GM18502 (cell line): Measurements from ENCODE around the gene DYSF.

ENCODE experiments used
- ATAC-seq: cut with Tn5 transposase; IDR thresholded peaks from one replicate; pipeline ENCODE4 v1.9.1; 2021; ENCODE audit warnings: mild to moderate bottlenecking; ENCODE audit not compliant: unreplicated experiment, poor library complexity

Gene DYSF

DNA sequence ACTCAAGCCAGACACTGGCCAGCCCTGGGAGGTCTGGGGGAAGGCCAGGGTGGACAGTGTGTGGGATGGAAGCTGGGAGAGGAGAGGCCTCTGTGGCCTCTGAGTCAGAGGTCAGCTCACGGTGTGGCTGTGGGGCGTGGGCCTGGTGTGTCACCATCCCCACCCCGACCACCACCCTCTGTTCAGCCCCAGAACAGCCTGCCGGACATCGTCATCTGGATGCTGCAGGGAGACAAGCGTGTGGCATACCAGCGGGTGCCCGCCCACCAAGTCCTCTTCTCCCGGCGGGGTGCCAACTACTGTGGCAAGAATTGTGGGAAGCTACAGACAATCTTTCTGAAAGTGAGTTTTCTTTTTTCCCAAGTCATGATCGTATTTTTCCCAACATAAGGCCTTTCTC lies 110.5 kb downstream of the DYSF start:
- ATAC-seq, result no peak

DNA sequence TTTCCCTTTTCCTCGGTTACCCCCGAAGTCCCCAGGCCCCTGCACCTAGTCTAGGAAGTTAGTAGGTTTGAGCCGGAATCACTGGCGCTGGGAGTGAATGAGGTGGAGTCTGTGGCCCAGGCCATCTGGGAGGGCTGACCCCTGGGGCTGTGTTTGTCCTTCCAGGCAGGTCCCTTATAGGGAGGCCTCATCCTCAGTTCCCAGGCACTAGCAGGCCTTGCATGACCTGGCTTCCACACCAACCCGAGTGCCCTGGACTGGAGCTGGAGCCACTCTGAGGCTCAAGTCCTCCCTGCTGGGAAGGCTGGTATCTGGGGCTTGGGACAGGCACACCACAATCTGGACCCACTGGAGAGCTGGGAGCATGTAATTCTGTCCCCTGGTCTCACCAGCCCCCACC lies 111.0 kb downstream of the DYSF start:
- no peak for ATAC-seq

DNA sequence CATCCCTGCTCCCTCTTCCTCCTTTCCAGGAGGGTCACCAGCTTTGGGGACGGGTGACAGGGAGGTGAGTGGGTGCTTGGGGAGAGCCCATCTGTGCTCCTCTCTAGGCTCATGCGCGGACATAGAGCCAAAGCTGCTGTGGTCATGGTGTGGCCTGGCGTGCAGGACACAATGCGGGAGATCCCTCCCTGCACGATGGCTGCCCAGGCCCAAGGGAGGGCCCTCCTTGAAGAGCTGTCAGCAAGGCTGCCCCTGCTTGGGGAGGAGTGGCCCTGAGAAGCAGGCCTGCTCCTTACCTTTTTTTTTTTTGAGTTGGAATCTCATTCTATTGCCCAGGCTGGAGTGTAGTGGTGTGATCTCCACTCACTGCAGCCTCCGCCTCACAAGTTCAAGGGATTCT lies 111.4 kb downstream of the DYSF start:
- ATAC-seq, result no peak

DNA sequence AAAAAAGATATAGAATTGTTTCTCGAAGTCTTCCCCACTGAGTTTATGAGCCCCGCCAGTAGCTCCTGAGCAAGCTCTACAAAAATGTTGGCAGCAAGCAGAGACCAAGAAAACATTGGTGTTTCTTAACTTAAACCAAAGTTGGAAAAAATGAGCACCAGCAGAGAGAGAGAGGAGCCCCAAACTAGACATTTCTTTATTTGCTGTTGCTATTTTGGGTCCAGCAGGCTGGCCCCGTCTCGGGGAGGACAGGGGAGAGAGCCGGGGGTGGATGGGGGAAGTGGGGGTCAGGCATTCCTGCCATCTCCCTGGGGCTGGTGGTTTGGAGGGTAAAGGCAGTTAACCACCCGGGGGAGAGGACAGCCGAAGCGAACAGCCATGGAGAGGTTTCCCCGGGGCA lies 113.0 kb downstream of the DYSF start:
- no peak for ATAC-seq

DNA sequence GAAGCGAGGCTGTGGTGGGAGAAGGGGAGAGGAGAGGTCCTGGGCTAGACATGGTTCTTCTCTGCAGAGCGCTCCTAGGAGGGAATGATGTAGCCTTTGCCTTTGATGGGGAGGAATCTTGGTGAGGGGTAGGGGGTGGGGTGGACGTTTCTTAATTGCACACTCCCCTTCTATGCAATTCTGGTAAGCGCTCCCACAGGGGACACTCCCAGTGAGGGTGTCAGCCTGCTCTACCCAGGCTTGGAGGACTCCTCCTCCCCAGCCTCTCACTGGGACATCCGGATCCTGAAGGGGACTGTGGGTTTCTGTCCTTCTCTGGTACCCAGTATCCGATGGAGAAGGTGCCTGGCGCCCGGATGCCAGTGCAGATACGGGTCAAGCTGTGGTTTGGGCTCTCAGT lies 114.3 kb downstream of the DYSF start:
- no peak for ATAC-seq

DNA sequence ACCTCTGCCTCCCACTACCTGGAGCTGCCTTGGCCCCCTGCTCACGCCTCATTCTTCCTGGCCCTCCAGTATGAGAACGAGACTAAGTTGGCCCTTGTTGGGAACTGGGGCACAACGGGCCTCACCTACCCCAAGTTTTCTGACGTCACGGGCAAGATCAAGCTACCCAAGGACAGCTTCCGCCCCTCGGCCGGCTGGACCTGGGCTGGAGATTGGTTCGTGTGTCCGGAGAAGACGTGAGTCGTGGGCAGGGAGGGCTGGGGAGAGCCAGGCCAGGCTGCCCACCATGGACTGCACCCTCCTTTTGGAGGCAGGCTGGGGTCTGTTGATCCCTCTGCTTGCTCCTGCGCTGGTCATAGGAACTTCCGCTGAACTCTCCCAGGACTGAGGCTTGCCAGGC lies 114.7 kb downstream of the DYSF start:
- ATAC-seq, result no peak

DNA sequence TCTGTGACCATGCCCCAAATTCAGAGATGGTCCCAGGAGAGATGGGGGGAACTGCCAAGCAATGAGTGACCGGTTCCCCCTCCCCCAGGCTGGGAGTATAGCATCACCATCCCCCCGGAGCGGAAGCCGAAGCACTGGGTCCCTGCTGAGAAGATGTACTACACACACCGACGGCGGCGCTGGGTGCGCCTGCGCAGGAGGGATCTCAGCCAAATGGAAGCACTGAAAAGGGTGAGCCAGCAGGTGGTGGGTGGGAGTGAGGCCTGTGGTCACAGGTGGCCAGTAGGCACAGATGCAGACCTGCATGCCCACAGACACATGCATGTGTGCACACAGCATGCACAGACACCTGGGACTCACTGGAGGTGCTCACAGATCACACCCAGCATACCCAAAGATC lies 117.2 kb downstream of the DYSF start:
- no peak for ATAC-seq

DNA sequence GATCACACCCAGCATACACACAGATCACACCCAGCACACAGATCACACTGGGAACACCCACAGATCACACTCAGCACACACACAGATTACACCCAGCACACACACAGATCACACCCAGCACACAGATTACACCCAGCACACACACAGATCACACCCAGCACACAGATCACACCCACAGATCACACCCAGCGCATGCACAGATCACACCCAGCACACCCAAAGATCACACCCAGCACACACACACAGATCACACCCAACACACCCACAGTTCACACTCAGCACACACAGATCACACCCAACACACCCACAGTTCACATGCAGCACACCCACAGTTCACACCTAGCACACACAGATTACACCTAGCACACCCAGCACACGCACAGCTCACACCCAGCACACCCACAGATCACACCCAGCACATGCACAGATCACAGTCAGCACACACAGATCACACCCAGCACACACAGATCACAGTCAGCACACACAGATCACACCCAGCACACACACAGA lies 117.6 kb downstream of the DYSF start:
- no peak for ATAC-seq

DNA sequence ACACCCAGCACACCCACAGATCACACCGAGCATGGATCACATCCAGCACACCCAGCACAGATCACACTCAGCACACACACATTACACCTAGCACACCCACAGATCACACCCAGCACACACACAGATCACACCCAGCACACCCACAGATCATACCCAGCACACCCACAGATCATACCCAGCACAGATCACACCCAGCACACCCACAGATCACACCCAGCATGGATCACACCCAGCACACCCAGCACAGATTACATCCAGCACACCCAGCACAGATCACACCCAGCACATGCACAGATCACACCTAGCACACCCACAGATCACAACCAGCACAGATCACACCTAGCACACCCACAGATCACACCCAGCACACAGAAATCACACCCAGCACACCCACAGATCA lies 118.6 kb downstream of the DYSF start:
- no peak for ATAC-seq

DNA sequence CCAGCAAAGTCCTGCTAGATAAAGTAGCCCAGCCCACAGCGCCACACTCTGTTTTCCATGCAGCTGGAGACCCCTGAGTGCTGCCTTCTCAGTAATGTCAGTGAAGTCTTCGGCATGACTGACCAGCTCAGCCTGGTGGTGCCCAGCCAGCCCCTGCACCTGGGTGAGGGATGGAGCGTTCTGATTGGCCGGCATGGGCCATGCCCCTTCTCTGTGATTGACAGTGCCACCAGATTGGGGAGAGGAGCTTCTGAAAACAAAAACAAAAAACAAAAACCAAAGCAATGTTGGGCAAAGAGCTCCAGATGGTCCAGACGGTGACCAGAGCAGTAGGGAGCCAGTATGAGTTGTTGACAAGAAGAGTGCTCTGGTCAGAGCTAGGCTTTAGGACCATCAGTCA lies 122.6 kb downstream of the DYSF start:
- ATAC-seq, result no peak

DNA sequence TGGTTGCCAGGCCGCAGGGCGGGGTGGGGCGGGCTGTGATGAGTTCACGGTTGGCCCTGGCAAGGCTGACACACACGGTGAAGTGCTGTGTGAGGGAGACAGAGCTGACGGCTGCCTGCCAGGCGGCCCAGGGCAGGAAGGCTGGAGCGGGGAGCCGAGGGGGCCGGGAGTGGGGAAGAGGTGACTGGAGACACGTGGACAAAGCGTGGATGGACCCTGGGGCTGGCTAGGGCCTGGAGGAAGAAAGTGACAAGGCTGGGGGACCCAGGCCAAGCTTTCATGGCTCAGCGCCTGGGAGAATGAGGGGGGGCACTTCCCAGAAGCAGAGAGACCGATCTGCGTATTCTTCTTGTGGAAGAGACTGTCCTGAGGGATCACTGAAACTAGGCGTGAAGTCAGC lies 123.2 kb downstream of the DYSF start:
- no peak for ATAC-seq

DNA sequence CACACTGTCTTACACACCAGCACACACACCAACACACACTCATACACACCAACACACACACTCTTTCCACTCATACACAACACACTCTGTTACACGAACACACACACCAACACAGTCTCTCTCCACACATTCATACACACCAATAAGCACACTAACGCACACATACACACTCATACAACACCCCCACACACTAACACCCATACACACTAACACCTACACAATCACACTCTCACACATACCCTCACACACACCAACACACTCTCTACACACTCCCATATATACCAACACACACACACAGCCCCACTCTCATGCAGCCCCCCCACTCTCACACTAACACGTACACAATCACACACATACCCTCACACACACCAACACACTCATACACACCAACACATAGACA lies 123.8 kb downstream of the DYSF start:
- ATAC-seq, result no peak

DNA sequence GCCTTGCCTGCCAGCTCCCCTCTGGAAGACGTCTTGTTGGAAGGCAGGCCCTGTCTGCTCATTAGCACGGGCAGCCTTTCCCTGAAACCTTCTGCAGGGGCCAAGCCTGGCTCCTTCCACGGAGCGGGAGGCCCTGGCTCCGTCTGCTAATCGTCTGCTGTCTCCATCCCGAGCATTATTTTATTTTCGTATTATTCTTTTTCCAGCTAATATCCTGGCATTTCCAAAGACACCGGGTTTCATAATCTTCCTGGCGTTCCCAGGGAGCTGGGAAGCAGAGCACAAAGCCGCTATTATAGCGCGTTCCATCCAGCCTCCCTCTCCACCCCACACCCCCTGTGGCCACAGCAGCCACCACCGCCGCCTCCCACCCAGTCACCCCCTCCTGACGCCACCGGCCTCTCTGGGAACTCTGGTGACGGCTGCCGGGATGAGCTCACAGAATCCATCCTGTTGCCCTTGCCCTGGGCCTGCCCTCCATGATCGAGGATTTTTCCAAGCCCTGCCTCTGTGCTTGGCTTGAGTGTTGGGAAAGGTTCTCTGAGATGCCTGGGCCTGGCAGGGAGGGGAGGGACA lies 125.5 kb downstream of the DYSF start:
- no peak for ATAC-seq

DNA sequence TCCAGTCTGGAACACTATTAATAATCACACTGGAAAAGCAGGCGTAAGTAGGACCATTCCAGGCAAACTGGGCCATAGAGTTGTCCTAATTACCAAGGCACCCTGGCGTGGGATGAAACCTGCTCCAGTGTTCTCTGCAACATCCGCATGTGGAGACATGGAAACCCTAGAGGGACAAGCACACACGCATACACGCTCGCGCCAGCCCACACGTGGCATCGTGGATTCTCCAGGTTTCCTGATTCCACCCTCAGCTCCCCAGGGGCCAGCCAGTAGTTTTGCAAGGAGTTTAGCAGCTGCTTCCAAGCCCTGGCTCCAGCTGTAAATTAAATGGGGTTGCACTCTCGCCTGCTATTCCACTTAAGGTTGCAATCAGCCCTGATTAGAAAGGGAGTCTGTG lies 127.7 kb downstream of the DYSF start:
- no peak for ATAC-seq

DNA sequence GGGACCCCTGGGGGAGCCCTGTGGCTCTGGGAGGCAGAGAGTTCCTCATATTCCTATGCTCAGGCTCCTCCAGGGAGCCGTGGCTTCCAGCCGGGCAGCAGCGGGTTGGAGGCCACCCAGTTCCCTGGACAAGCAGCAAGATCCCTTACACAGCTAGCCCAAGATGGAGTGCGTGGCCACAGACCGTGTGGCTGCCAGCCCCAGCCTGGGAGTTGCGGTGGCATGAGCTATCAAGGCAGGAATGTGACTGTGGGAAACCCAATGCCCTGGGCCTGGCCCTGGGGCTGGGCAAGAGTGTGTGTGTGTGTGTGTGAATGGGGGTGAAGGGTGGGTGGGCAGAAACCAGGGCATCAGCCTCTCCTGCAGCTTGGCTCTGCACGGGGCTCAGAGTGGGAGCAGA lies 130.5 kb downstream of the DYSF start:
- no peak for ATAC-seq

DNA sequence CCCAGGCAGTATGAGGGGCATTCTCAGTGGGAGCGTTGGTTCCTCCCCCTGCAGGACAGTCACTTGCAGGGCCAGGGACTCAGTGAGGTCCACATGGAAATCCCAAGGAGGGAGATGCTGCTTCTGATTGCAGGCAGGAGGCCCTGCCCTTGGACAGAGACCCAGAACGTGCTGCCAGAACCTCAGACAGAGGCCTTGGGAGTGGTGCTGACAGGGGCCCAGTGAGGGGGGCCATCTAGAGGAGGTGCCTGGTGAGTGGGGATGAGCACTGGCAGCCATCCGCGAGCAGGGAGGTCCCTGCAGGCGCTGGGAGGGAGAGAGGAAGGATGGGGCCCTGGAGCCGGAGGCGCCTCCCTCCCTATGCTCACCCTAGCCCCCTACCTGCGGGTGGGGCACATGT lies 133.1 kb downstream of the DYSF start:
- ATAC-seq, result no peak

DNA sequence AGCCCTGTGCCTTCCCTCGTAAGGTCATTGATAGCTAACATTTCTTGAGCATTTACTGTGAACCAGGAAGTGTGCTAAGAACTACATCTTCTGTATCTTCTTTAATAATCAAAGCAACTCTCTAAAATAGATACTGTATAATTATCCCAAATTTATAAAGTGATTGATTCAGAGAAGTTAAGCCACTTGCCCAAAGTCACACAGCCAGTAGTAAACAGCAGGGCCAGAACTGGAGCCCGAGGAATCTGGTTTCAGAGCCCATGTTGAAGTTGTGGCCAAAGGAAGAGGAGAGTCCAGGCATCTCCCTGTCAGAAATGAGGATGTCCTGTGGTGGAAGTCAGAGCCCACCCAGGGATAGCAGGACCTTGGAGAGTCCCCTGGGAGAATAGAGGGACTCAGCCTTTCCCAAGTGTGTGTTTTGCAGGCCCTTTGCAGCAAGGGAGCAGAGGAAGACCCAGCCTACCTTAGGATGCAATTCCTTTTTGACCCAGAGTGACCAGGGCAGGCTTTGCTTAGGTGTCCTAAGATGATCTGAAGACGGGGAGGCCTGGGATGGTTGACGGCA lies 134.2 kb downstream of the DYSF start:
- no peak for ATAC-seq

DNA sequence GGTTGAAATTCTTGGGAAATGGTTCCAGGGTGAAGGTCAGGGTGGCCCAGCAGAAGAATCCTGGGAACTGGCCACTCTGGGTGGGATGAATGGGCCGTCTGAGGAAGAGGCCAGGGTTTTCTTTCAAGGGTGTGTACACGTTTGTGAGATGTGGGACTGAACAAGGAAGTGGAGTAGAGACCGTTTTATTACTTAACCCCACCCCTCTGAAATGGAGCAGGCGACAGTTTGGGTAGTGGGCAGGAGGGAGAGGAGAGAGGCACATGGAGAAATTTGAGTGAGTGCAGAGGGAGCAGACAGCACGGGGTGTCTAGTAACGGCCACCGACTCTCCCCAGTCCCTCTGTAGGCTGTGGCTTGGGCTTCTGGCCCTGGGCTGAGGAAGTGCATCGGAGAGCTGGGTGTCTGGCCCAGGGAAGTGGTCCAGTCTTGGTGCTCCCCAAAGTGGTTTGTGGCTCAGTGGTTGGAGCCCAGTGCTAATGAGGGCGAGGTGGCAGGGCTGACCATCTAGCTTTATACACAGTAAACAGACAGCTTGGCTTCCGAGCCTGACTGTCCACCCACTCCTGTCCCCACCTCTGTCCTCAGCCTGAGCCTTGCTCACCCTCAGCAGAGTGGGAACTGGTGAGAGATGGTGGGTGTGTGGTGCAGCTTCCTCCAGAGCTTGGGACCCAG lies 135.3 kb downstream of the DYSF start:
- no peak for ATAC-seq

DNA sequence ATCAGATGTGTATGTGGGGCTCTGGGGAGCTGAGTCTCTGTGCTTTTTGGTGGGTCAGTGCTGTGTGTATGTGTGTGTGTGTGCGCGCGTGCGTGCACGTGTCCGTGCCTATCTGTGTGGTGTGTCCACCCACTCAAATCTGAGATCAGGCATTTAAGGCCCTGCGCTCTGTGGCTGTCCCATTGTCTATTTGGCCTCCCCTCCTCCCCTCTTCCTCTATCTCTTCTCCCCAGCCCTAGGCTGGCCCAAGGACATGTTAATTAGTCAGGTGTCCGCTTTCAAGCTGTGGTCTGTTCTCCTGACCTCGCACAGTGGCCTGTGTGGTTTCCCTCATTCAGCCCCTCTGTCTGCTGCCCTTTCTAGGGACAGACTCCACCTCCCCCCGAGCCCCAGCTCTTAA lies 136.4 kb downstream of the DYSF start:
- no peak for ATAC-seq

DNA sequence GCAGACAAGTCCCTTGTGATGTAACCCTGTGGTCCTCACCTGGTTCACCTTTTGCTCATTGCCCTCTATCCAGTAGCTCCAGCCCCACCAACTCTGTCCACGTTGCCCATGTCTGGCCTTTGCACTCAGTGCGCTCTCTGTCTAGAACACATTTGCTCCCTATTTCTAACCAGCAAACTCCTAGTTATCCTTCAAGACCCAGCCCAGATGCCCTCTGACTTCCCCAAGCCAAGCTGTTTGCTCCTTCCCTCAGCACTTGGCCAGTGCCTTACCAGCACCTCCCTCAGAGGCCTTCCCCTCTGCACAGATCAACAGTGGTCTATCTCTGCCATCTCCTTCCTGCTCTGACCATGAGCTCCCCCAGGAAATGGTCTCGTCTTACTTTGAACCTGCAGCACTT lies 137.7 kb downstream of the DYSF start:
- ATAC-seq, result no peak

DNA sequence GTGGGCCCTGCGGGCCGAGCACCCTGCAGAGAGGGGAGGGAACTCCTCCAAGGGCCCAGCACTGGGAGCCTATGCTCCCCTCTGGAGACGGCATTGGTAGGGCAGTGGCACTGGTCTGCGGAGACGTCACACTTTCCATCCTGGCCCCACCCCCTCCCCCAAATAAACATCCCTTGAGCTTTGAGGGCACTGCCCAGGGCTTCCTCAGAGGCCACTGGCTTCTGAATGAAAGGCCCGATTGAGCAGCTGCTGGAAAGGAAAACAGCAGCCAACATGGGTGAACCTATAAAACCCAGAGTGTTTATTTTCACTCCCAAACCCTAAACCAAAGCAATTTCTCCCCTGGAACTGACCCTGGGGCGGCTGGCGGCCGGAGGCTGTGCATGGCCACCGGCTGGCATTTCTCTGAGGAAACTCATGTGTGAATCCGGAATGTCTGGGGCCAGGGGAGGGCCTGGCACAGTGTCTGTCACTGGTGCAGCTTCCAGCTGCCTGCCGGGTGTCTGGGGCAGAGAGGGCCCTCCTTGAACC lies 138.9 kb downstream of the DYSF start:
- no peak for ATAC-seq

DNA sequence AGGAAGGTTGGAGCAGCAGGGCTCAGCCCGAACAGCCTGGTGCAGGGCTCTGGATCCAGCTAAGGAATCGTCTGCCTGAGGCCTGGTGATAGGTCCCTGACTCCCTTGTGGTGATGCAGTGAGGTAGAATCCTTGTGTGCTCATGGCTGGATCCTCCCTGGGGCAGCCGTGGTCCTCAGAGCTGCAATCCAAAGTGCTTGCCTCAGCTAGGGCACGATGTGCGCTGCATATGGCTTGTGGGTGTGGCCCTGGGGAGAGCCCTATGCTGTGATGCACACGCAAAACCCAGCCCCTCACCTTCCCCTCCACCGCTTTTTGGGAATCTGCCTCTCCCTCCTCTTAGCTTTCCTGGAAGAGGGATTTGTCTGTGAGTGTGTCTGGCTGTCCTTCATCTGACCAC lies 142.2 kb downstream of the DYSF start:
- no peak for ATAC-seq
